GM18951 (cell line): ENCODE measurements around the gene DCD.
"Not testable (repeated sequence)": the region's sequence is repeated elsewhere in the genome, so short reads cannot be mapped to it uniquely, and the experiment has no call there.

Experiments used
- POLR2A ChIP-seq: IDR thresholded peaks from 4 replicates; pipeline ENCODE4 v1.6.1; 2011; ENCODE audit warnings: mild to moderate bottlenecking; ENCODE audit not compliant: insufficient read length, insufficient read depth; ENCODE audit errors: extremely low read depth
- in situ Hi-C: fragments of 300-500 bp; cut with MboI; formaldehyde crosslinking; loops from one replicate; pipeline ENCODE4 v1.12.0; 2022; ENCODE audit warnings: low sequenced_read_pairs, mixed read lengths, inconsistent platforms; ENCODE audit not compliant: unreplicated experiment

Gene DCD

DNA sequence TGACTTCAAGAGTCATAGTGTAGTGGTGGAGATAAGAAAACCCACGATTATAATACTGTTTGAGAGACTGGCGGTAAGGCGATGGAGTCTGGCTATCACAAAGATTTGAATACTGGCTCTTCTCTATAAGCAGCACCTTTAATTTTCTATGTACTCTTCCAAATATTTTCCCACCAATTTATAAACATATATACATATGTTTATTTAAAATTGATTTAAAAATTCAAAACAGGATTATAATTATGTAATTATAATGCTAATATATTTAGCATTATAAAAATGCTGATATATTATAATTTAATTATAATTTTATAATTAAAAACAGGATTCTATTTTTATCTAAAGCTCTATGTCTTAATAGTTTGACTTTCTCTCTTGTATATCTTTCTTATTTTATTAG lies 15.4 kb upstream of the DCD start:
- TF ChIP-seq POLR2A, result no peak
- in situ Hi-C loops, result no loop called here

DNA sequence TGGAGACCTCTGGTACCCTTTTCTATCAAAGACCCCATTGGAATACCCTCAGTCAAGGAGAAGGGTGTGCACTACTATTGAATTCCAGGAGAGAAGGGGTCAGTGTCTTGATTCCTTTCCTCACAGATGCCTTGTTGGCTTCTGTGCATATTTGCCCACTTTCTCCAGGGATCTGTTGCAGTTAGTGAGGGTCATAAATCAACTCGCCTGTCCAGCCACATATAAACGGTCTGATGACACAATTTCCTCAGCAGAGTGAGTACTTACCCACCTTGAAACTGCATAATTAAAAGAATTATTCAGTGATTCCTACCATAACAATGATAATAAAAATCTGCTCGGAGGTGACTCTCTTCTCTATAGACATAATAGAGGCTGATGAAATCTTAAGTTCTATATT lies 13.9 kb upstream of the DCD start:
- in situ Hi-C loops, result no loop called here
- TF ChIP-seq POLR2A, result no peak

DNA sequence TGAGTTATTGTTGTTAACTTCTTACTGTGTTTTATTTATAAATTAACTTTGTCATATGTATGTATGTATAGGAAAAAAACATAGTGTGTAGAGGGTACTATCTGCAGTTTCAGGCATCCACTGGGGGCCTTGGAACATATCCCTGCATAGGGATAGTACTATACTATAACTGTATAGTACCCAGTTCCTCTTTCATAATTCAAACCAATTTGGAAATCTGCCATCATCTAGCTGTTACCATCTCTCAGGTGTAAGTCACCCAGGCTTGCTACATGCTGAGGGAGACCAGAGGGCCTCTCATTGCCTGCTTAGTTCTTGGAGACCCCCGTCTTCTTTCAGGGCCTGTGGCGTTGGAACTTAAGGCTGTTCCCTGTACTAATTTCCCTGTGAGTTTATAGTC lies 12.9 kb upstream of the DCD start:
- TF ChIP-seq POLR2A, result no peak
- in situ Hi-C loops, result no loop called here

DNA sequence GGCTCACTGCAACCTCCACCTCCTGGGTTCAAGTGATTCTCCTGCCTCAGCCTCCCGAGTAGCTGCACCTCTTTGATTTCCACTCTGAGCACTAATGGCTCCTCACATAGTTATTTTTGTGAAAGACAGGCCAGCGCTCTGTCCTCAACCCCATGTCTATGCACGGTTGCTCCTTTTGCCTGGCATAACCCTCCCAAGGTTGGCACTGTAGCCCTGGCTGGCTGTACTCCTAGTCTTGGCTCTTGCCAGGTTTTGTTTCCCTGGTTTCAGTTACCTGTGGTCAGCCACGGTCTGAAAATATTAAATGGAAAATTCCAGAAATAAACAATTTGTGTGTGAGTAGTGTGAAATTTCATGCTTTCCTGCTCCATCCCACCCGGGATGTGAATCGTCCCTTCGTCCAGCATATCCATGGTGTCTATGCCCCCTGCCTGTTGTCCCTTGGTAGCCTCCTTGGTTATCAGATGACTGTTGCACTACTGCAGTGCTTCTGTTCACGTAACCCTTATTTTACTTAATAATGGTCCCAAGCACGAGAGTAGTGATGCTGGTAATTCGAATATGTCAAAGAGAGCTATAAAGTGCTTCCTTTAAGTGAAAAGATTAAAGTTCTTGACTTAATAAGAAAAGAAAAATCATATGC lies 12.3 kb upstream of the DCD start:
- TF ChIP-seq POLR2A, result no peak
- in situ Hi-C loops, result no loop called here

DNA sequence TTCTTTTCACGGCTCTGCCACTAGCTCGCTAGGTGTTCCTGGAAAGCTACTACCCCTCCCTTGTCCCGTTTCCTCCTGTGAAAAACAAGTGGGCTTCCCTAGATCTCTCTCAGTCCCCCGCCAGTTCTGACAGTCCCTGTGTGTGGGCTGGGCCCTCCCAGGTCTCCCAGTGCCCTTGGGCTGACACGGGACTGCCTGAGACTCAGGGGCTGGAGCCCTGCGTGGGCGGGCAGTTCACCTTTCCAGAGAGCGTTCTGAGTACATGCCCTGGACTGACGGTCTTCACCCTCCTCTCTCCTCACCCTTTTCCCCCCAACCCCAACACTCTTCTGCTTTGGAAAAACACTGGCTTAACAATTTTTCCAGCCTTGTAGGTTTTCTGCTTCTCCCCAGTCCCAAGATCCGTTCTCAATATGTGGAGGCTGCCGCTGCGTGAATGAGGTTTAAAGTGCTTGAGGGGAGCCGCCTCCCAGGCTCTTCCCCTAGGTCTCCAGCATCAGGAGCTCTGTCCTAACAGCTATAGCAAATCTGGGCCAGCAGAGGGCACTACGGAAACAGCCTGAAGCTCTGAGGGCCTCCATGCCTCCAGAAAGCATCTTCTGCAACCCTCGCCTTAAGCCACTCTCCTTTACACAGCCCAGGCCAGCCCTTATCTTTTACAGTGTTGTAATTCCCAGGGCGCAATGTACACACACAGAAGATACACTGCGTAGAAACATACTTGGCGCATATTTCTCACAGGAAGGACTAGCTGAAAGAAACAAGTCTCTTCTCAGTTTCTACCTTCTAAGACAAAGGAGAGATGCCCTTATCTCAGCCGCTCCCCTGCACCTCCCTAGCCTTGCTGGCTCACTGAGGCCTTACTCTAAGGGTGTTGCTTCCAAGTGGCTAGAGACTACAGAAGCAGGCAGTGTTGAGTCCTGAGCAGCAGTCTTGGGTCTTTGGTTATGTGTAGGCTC lies 10.4 kb upstream of the DCD start:
- in situ Hi-C loops, result no loop called here
- no peak for TF ChIP-seq POLR2A

DNA sequence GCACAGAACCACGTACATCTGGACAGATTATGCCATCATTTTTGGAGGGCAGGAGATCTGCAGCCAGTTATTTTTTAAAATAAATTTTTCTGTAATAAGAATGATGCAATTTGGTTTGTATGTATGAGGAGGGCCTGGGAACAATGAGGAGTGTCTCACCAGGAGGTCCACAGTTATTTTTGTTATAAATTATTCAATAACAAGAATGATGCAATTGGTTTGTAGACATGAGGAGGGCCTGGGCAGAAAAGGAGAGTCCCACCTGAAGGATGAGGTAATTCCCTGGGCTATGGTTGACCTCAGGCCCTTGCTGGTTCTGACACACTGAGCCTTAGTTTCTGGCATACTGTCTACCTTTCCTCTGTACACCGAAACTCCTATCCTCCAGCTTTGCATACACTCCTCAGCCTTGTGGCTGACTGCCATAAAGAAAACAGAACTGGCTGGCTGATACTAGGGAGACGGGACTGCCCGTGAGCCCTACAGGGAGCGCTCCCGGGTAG lies 9.0 kb upstream of the DCD start:
- in situ Hi-C loops, result no loop called here
- TF ChIP-seq POLR2A, result no peak

DNA sequence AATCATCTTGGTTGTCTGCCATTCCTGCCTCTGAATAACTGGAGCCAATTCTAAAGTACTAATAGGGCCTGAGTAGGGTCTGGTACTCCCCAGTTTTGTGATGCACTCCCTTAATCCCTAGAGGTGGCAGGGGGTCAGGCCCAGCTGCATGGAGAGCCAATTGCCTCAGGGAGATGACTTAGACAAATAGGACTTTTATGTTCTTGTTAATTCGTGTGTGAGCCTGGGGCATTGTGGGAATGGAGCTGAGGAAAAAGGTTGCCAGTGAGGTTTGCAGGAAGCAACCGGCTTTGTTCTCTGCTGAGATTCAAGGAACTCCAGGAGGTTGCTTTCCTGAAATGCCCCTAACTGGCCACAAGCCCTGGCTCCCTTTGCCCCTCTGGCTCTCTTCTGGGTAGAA lies 6.8 kb upstream of the DCD start:
- TF ChIP-seq POLR2A, result no peak
- in situ Hi-C loops, result no loop called here

DNA sequence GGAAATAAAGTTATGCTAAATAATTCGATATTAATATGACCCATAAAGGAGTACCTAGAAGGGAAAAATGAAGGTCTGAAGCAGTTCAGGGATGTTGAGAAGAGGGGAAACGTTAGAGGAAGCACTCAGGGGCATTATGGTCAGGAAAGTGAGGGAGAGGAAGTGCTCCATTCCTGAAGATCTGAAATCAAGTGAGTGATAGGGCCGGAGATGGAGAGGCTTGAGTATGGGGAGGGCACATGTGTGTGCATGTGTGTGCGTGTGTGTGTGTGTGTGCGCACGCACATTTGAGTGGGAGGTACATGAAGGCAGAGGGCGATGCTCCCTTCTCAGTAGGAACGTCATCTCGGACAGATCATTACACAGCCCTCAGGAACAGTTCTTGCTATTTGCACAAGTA lies 4.9 kb upstream of the DCD start:
- in situ Hi-C loops, result no loop called here
- TF ChIP-seq POLR2A, result no peak

DNA sequence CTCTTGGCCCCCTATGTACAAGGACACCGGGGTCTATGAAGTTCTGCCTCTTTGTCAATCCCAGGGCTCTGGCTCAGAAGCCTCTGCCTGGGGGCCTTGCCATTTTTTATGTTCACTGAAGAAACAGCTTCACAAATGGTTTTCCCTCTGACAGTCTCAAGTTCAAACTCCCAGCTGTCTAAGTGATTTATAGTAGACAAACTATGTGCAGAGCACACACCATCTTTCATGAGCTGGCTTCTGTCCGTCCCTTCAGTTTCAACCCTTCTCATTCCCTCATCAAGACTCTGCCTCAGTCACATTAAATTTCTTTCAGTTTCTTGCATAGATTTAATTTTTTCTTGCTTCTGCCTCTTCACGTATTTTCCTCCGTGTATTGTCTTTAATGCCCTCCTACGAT lies 2.7 kb upstream of the DCD start:
- no peak for TF ChIP-seq POLR2A
- in situ Hi-C loops, result no loop called here

DNA sequence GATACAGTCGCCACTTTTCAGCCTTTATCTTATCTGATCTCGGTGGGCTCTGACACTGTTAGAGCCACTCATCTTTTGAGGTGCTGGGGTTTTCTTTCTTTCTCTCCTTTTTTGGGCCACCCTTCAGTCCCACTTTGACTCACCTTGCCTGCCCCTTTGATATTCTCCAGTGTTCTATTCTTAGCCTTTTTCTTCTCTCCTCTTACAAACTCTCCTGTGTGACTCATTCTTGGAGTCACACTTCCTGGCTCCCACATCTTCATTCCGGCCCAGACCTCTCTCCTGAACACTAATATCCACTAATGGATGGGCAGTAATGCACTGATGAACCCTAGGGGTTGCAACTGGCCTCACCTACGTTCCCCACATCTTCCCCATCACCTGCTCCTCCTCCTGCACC lies 2.2 kb upstream of the DCD start:
- no peak for TF ChIP-seq POLR2A
- in situ Hi-C loops, result no loop called here

DNA sequence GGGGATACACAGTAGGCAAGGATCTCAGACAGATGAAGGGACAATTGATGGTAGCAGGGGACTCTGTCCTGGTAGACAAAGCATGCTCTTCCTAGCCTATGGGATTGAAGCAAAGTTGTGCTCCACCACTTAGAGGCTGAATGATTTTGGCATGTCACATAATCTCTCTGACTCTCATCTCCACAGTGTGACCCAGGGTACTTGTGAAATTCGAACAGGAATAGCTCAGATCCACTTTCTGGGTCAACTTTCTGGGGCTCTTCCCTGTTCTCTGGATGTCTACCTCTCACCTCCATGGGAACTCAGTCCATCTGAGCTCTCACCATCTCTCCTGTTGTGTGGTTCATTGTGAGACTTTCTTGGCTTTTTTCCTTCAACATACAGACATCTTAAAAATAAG lies 1.7 kb upstream of the DCD start:
- TF ChIP-seq POLR2A, result no peak
- in situ Hi-C loops, result no loop called here

DNA sequence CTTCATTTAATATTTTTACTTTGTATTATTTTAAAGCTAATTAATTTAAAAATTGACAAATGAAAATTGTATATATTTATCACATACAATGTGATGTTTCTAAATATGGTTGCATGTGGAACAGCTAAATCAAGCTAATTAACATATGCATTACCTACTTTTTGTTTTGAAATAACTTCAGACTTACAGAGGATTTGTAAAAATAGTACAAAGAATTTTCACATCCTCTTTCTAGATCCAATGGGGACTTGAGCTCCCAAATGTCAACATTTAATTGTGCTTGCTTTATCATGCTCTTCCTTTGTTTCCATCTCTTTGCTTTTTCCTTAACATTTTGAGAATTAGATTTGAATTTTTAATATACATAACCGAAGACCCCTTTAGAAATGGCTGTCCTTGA lies 6.6 kb downstream of the DCD start:
- no peak for TF ChIP-seq POLR2A
- in situ Hi-C loops, result no loop called here

DNA sequence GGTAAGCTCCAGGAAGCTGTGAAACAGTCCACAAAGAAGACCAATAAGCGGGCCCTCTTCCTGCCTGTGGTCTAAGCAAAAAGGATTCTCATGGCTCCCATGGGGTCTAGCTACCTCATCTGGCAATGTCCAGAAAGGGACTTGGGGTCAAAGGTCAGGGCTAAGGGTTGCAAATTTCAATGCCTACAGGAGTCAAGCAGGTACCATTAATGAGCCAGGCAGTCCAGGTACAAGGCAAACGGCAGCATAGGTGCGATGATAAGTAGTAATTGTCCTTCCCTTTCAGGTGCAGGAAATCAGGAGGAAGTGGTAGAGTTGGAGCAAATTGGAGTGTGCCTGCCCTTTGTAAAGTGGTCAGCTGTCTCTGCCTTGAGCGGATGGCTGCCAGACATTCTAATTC lies 7.1 kb downstream of the DCD start:
- in situ Hi-C loops, result no loop called here
- no peak for TF ChIP-seq POLR2A

DNA sequence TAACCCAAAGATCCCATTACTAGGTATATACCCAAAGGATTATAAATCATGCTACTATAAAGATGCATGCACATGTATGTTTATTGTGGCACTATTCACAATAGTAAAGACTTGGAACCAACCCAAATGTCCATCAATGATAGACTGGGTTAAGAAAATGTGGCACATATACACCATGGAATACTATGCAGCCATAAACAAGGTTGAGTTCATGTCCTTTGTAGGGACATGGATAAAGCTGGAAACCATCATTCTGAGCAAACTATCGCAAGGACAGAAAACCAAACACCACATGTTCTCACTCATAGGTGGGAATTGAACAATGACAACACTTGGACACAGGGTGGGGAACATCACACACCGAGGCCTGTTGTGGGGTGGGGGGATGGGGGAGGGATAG lies 9.1 kb downstream of the DCD start:
- in situ Hi-C loops, result not testable (repeated sequence)

DNA sequence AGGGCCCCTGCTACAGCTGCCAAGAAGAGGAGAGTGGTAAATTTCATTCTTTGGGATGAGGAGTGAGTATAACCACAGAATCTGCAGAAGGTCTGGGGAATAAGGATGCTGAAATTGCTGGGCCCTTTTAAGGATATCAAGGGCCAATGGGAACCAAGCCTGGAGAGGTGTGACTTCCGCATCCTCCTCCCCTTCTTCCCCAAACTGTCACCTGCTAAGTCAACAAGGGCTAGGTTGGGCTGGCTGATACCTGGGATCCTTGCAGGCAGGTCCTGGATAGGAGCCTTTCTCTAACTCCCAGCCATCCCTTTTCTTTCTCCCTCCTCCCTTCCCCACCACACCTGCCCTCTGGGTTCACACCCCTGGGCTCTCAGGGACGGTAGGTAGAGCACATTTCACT lies 13.4 kb downstream of the DCD start, which contains the start of gene LACRT:
Gene LACRT, minus strand, starts transcription at position 101 of the 400 bp plus-strand sequence. Its CDS starts 54 bp downstream, at position 47.
- TF ChIP-seq POLR2A, result no peak
- in situ Hi-C loops, result no loop called here
